ENCODE results near the gene GATA6. TPM values are rescaled to one million over a fixed set of nuclear protein-coding genes. Genes with fewer than 3 reads are reported as not detected.
"Not testable (repeated sequence)": the region's sequence is repeated elsewhere in the genome, so short reads cannot be mapped to it uniquely, and the experiment has no call there.

The GATA6 gene
- total RNA-seq, 1 experiment from 2014 or later = not detected

DNA sequence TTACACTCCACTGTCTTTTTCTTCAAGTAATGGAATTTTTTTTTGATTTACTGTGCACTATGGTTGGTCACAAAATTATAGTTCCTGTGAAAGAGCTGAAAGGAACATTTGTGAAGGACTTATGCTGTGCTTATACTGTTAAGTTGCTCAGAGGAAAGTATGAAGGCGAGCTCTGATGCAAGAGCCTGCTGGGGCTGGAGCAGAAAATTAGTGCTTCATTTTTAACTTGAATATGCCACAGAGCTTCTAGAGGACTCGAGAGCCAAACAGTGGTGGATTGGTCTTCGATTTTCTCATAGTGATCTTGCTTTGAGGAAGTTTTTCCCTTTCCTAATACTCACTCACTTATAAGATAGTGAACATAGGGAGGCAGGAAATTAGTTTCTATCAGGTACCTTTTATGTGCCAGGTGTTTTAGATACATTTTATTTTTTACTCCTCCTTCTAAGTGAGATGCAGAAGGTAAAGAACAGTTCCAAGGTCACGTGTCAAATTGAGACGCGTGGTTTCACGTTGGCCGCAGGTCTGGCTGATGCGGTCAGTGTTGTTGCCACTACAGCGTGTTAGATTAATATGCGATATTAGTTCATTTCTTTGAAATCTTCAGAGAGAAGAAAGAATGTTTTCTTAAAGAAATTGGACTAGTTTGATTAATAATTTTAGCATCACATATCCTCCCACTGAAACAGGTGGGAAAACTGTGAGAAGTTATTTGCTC, 20.2 kb downstream of the GATA6 start:
- Histone ChIP-seq H3K4me2 (ENCODE audit: low read depth, low read length, poor library complexity, severe bottlenecking) (no peak overlapping the region), H3K9me3 (ENCODE audit: low read length) (no peaks in the 10 kb centered on the region), H3K36me3 (ENCODE audit: insufficient read depth, low read length) (no peaks in the 10 kb centered on the region), H3K4me3 (ENCODE audit: low read length) (no peak overlapping the region), H3K27ac (ENCODE audit: low read length) (no peak overlapping the region), H3K9me2 (replicated peaks; ENCODE audit: insufficient read depth, low read length) (no peaks in the 10 kb centered on the region), H4K20me1 (ENCODE audit: insufficient read depth, low read depth, low read length) (no peaks in the 10 kb centered on the region), H3K4me1 (ENCODE audit: low read length) (peaks cover 10% of the 10 kb centered on the region), H3K79me2 (ENCODE audit: low read length) (no peaks in the 10 kb centered on the region), H2AFZ (ENCODE audit: low read length) (no peak overlapping the region), H3K27me3 (ENCODE audit: low read length) (no peaks in the 10 kb centered on the region), H3K9ac (ENCODE audit: low read length) (no peak overlapping the region)
- DNase-seq = no peak

DNA sequence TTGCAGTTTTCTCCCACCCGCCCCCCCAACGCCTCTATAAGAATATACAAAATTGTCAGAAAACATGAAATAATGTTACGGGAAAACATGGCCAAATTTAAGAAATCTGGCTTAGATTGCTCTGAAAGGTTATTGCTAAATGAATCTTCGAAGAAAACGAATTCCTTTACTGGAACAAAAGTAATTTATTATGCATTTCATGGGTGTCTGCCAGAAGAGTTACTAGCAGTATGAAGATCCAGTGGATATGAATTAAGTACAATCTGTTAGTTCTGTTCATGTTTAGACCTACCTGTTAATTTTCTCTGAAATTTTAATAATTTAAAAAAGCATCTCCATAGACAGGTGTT, 21.9 kb downstream of the GATA6 start:
- Histone ChIP-seq H3K27me3 (ENCODE audit: low read length) (no peaks in the 10 kb centered on the region), H3K79me2 (ENCODE audit: low read length) (no peaks in the 10 kb centered on the region), H3K4me3 (ENCODE audit: low read length) (no peak overlapping the region)

DNA sequence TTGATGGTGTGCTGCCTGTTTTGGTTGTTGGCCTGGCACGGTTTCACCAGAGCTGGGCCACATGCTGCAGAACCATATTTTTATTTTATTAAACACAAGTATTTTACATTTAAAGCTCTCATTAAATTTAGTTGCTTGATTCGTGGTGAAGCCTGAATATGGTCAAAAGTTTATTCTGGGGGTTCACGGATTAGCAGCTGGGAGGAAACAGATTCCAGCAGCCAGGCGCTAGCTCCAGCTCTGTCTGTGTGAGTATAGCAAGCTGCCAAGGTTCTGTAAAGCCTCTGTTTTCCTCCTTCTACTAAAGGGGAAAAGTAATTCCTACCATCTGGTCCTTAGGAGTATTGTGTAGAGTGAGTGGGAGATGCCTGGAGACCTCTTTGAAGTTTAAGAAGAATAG, 22.5 kb downstream of the GATA6 start:
- H3K79me2 ChIP-seq (ENCODE audit: low read length) = no peaks in the 10 kb centered on the region
- DNase-seq = no peak
- peaks cover 10% of the 10 kb centered on the region for H3K4me1 ChIP-seq (ENCODE audit: low read length)
- no peaks in the 10 kb centered on the region for H3K27me3 ChIP-seq (ENCODE audit: low read length)
- no peak overlapping the region for H3K4me3 ChIP-seq (ENCODE audit: low read length)
- no peak overlapping the region for H3K9ac ChIP-seq (ENCODE audit: low read length)
- no peak overlapping the region for H2AFZ ChIP-seq (ENCODE audit: low read length)
- no peaks in the 10 kb centered on the region for H4K20me1 ChIP-seq (ENCODE audit: insufficient read depth, low read depth, low read length)
- H3K9me2 ChIP-seq (replicated peaks; ENCODE audit: insufficient read depth, low read length) = no peaks in the 10 kb centered on the region
- no peak overlapping the region for H3K27ac ChIP-seq (ENCODE audit: low read length)
- H3K9me3 ChIP-seq (ENCODE audit: low read length) = no peaks in the 10 kb centered on the region
- no peak overlapping the region for H3K4me2 ChIP-seq (ENCODE audit: low read depth, low read length, poor library complexity, severe bottlenecking)
- no peaks in the 10 kb centered on the region for H3K36me3 ChIP-seq (ENCODE audit: insufficient read depth, low read length)

More for the DNA sequence above, 21.9 kb downstream of the GATA6 start:
- peaks cover 10% of the 10 kb centered on the region for H3K4me1 ChIP-seq (ENCODE audit: low read length)
- no peak overlapping the region for H3K27ac ChIP-seq (ENCODE audit: low read length)
- no peaks in the 10 kb centered on the region for H3K9me3 ChIP-seq (ENCODE audit: low read length)
- no peak overlapping the region for H3K9ac ChIP-seq (ENCODE audit: low read length)
- no peak for DNase-seq
- H3K36me3 ChIP-seq (ENCODE audit: insufficient read depth, low read length) = no peaks in the 10 kb centered on the region
- H3K9me2 ChIP-seq (replicated peaks; ENCODE audit: insufficient read depth, low read length) = no peaks in the 10 kb centered on the region
- no peak overlapping the region for H3K4me2 ChIP-seq (ENCODE audit: low read depth, low read length, poor library complexity, severe bottlenecking)
- no peaks in the 10 kb centered on the region for H4K20me1 ChIP-seq (ENCODE audit: insufficient read depth, low read depth, low read length)
- H2AFZ ChIP-seq (ENCODE audit: low read length) = no peak overlapping the region

DNA sequence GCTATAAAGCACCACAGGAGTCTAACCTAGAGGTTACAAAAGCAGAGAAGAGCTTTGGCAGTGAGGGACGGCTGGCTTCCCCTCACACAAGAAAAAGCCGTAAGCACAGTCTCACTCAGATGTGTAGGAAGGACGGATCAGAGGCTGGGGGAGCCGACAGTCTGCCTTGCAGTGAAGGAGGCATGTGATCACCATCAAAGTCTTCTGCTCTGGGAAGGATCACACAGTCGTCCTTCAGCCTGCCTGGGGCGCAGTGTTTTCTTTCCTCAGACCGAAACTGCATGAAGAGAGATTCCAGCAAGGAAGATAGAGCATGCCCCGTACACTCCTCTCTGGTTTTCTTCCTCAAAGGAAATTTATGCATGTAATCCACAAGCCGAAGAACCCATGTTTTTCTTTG, 24.1 kb downstream of the GATA6 start:
- Histone ChIP-seq H3K4me3 (ENCODE audit: low read length) (no peak overlapping the region), H3K79me2 (ENCODE audit: low read length) (no peaks in the 10 kb centered on the region), H3K9me3 (ENCODE audit: low read length) (no peaks in the 10 kb centered on the region), H2AFZ (ENCODE audit: low read length) (no peak overlapping the region), H4K20me1 (ENCODE audit: insufficient read depth, low read depth, low read length) (no peaks in the 10 kb centered on the region), H3K4me2 (ENCODE audit: low read depth, low read length, poor library complexity, severe bottlenecking) (no peak overlapping the region), H3K27me3 (ENCODE audit: low read length) (no peaks in the 10 kb centered on the region), H3K9me2 (replicated peaks; ENCODE audit: insufficient read depth, low read length) (no peaks in the 10 kb centered on the region), H3K4me1 (ENCODE audit: low read length) (peaks cover 10% of the 10 kb centered on the region), H3K36me3 (ENCODE audit: insufficient read depth, low read length) (no peaks in the 10 kb centered on the region), H3K27ac (ENCODE audit: low read length) (no peak overlapping the region), H3K9ac (ENCODE audit: low read length) (no peak overlapping the region)
- no peak for DNase-seq

DNA sequence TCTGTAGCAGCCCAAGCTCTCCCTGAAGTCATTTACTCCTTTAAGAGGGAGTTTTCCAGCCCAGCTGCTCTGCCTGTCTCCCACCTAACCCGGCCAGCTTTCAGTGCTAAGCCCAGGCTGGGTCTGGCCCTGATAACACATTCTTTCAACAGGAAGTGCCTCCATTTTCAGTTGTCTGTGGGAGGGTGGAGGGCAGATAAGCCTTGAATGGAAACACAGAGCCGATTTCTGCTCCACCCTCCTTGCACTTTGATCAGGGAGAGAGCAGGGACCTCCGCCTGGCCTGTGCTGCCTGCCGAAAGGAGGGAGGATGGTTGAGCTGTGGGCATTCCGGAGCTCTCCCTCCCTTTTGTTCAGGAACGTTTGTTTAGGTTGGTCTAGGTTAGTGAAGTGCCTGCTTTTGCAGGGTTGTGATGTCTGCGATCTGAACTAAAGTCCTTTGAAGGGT, 24.8 kb downstream of the GATA6 start:
- no peak overlapping the region for H3K4me2 ChIP-seq (ENCODE audit: low read depth, low read length, poor library complexity, severe bottlenecking)

DNA sequence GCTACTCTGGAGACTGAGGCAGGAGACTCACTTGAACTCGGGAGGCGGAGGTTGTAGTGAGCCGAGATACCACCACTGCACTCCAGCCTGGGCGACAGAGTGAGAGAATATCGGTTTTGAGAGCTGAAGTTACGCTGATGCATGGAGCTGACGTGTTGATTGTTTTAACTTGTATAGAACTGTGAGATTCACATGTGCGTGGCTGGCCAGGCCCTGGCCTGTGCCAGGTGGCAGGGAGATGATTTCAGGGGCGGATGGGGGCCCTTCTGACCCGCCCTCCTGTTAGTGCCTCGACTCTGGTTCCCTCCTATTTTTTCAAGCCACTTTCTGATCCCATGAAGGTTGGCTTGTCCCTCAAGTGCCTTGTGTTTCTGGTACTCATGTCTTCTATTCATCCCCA, 25.7 kb downstream of the GATA6 start:
- no peaks in the 10 kb centered on the region for H3K9me3 ChIP-seq (ENCODE audit: low read length)
- H3K4me3 ChIP-seq (ENCODE audit: low read length) = no peak overlapping the region
- H3K36me3 ChIP-seq (ENCODE audit: insufficient read depth, low read length) = no peaks in the 10 kb centered on the region
- H3K9me2 ChIP-seq (replicated peaks; ENCODE audit: insufficient read depth, low read length) = no peaks in the 10 kb centered on the region
- no peaks in the 10 kb centered on the region for H4K20me1 ChIP-seq (ENCODE audit: insufficient read depth, low read depth, low read length)
- H3K27ac ChIP-seq (ENCODE audit: low read length) = no peak overlapping the region
- no peak for DNase-seq
- H3K27me3 ChIP-seq (ENCODE audit: low read length) = no peaks in the 10 kb centered on the region
- H3K79me2 ChIP-seq (ENCODE audit: low read length) = no peaks in the 10 kb centered on the region
- H3K4me1 ChIP-seq (ENCODE audit: low read length) = peaks cover 9% of the 10 kb centered on the region
- H3K9ac ChIP-seq (ENCODE audit: low read length) = no peak overlapping the region
- no peak overlapping the region for H3K4me2 ChIP-seq (ENCODE audit: low read depth, low read length, poor library complexity, severe bottlenecking)
- H2AFZ ChIP-seq (ENCODE audit: low read length) = no peak overlapping the region

More for the DNA sequence above, 24.8 kb downstream of the GATA6 start:
- no peaks in the 10 kb centered on the region for H3K27me3 ChIP-seq (ENCODE audit: low read length)
- H3K9ac ChIP-seq (ENCODE audit: low read length) = no peak overlapping the region
- no peaks in the 10 kb centered on the region for H3K36me3 ChIP-seq (ENCODE audit: insufficient read depth, low read length)
- H3K9me3 ChIP-seq (ENCODE audit: low read length) = no peaks in the 10 kb centered on the region
- H4K20me1 ChIP-seq (ENCODE audit: insufficient read depth, low read depth, low read length) = no peaks in the 10 kb centered on the region
- peaks cover 10% of the 10 kb centered on the region for H3K4me1 ChIP-seq (ENCODE audit: low read length)
- H3K79me2 ChIP-seq (ENCODE audit: low read length) = no peaks in the 10 kb centered on the region
- no peaks in the 10 kb centered on the region for H3K9me2 ChIP-seq (replicated peaks; ENCODE audit: insufficient read depth, low read length)
- DNase-seq = no peak
- no peak overlapping the region for H3K27ac ChIP-seq (ENCODE audit: low read length)
- no peak overlapping the region for H2AFZ ChIP-seq (ENCODE audit: low read length)
- no peak overlapping the region for H3K4me3 ChIP-seq (ENCODE audit: low read length)

DNA sequence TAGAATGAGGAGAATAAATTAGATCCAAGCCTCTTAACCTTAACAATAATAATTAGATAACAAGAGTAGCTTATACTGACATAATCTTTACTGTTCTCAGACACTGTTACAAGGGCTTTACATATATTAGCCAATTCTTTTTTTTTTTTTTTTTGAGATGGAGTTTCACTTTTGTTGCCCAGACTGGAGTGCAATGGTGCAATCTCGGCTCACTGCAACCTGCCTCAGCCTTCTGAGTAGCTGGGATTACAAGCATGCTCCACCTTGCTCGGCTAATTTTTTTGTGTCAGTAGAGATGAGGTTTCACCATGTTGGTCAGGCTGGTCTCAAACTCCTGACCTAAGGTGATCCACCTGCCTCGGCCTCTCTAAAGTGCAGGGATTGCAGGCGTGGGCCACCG, 27.6 kb downstream of the GATA6 start:
- H3K4me2 ChIP-seq (ENCODE audit: low read depth, low read length, poor library complexity, severe bottlenecking); H3K36me3 ChIP-seq (ENCODE audit: insufficient read depth, low read length); H2AFZ ChIP-seq (ENCODE audit: low read length); H3K9me3 ChIP-seq (ENCODE audit: low read length); H3K4me3 ChIP-seq (ENCODE audit: low read length); H4K20me1 ChIP-seq (ENCODE audit: insufficient read depth, low read depth, low read length); H3K9me2 ChIP-seq (replicated peaks; ENCODE audit: insufficient read depth, low read length); H3K27me3 ChIP-seq (ENCODE audit: low read length); H3K79me2 ChIP-seq (ENCODE audit: low read length); H3K27ac ChIP-seq (ENCODE audit: low read length); H3K9ac ChIP-seq (ENCODE audit: low read length); H3K4me1 ChIP-seq (ENCODE audit: low read length); DNase-seq: not testable (repeated sequence)

DNA sequence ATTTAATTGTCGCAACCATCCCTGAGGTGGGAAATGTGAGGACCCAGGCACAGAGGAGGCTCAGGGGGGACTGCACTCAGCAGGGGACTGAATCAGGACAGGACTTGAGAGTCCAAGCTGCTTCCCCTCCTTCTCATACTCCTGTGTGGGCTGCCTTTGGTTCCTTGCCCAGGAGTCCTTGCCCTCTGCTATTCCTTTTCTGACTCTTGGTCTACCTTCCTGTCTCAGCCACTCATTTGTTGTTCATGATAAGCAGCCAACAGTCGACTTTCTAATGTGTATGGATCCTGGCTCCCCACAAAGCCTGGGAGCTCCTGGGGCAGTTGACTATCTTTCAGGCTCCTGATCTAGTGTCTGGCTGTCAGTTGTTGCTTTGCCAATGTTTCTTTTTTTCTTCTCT, 28.3 kb downstream of the GATA6 start:
- H3K9ac ChIP-seq (ENCODE audit: low read length) = no peak overlapping the region
- no peaks in the 10 kb centered on the region for H3K27me3 ChIP-seq (ENCODE audit: low read length)
- H3K79me2 ChIP-seq (ENCODE audit: low read length) = no peaks in the 10 kb centered on the region
- no peaks in the 10 kb centered on the region for H3K9me3 ChIP-seq (ENCODE audit: low read length)
- H3K4me3 ChIP-seq (ENCODE audit: low read length) = no peak overlapping the region
- H4K20me1 ChIP-seq (ENCODE audit: insufficient read depth, low read depth, low read length) = no peaks in the 10 kb centered on the region
- H3K36me3 ChIP-seq (ENCODE audit: insufficient read depth, low read length) = no peaks in the 10 kb centered on the region
- no peak for DNase-seq
- no peak overlapping the region for H3K4me2 ChIP-seq (ENCODE audit: low read depth, low read length, poor library complexity, severe bottlenecking)
- H3K4me1 ChIP-seq (ENCODE audit: low read length) = no peaks in the 10 kb centered on the region
- no peak overlapping the region for H3K27ac ChIP-seq (ENCODE audit: low read length)
- no peaks in the 10 kb centered on the region for H3K9me2 ChIP-seq (replicated peaks; ENCODE audit: insufficient read depth, low read length)
- H2AFZ ChIP-seq (ENCODE audit: low read length) = no peak overlapping the region
